Activated naive CD4-positive, alpha-beta T cell treated with anti-CD3 and anti-CD28 coated beads, Interleukin-2, amount 50 U/mL, for 72 hours (primary cell): ENCODE measurements around the gene OR2G2. TPM values are rescaled to one million over a fixed set of nuclear protein-coding genes. Genes with fewer than 3 reads are reported as not detected.
A peak's percentile ranks its signal among the peaks of the same experiment; 100 is the strongest.

Experiments
- ATAC-seq, 2 donors: fragments of 150-1000 bp; cut with Tn5 transposase; 2 replicates each; pipeline ENCODE4 v1.10.0; 2021; ENCODE audit warnings: mild to moderate bottlenecking in 2 of 2, moderate library complexity in 2 of 2
- DNase-seq, 2 donors: peaks; one replicate each; pipeline ENCODE4 v3.0.0; 2021 to 2022; ENCODE audit warnings: low spot score in 2 of 2
- H3K27ac Mint-ChIP-seq, 2 donors: one replicate each; pipeline ENCODE4 v1.8.0; 2022; ENCODE audit warnings: mild to moderate bottlenecking in 2 of 2, mixed read lengths in 2 of 2
- H3K36me3 Mint-ChIP-seq, 2 donors: one replicate each; pipeline ENCODE4 v1.8.0; 2022; ENCODE audit warnings: mixed read lengths in 2 of 2
- H3K9me3 Mint-ChIP-seq, 2 donors: one replicate each; pipeline ENCODE4 v1.8.0; 2022; ENCODE audit warnings: mixed read lengths in 2 of 2
- total RNA-seq, 2 donors: library from RNA; stranded (reverse); gene quantifications; one replicate each; pipeline ENCODE4 v1.2.3, GENCODE V29; 2022

OR2G2 gene
- total RNA-seq, 2 donors from 2014 or later = 0.25 TPM; not detected in 1

- Mint-ChIP-seq H3K9me3 (no peaks in the 10 kb centered on the region), H3K27ac (no peak overlapping the region), H3K36me3 (no peaks in the 10 kb centered on the region)
- no peak for ATAC-seq
- no peak for DNase-seq
Observed at GRCh38 chr1:247613405-247613804, 25.2 kb downstream of the OR2G2 start.

DNA sequence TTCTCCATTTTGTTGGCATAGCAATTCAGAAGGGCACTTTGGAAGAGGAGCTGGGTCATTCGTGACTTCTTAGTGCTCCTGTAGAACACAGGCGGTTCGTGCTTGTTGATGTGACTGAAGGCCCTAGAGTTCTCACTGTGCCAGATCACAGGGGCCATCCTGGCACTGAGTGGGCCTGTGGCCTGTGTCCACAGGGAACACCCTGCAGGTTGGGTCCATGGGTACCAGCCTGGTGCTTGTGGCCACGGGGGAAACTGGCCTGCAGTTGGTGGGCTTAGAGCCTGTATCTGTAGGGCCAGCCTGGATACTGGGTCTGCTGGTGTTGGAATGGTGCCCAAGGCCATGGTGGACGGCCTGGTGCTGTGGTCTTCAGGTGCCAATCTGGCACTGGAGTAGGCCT is 26.5 kb downstream of the OR2G2 start:
- Mint-ChIP-seq H3K9me3 (no peaks in the 10 kb centered on the region), H3K27ac (no peak overlapping the region), H3K36me3 (no peaks in the 10 kb centered on the region)
- ATAC-seq = no peak
- no peak for DNase-seq

DNA sequence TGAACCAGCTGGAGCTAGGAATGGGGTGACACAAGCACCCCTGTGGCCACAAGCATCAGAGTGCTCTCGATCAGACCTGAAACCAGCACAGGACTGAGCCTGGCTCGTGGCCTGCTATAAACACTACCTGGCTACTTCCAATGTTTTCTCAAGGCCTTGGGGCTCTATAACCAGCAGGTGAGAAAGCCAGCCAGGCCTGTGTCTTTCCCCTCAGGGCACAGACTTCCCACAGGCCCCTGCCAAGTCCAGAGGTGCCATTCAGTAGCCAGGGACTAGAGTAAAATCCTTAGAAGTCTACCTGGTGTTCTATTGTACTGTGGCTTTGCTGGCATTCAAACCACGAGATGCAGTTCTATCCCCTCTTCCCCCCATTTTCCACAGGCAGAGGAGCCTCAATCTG is 39.8 kb downstream of the OR2G2 start:
- H3K36me3 Mint-ChIP-seq = no peaks in the 10 kb centered on the region
- ATAC-seq (no peak), DNase-seq (no peak)

DNA sequence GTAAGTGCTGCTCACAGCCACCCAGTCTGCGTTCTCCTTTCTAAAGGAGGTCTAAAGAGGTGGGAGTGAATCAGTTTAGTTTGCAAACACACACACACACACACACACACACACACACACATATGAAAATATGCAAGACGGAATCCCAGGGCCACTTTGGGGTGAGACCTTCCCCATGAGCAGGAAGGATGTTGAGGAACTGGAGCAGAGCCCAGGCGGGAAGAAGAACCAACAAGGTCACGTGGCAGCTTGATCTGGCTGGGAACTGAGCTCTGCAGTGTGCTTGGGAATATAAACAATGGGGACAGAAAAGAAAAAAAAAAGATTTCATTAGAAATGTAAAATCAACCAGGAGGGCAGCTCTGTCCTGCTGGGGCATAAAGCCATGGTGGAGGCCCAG is 49.9 kb downstream of the OR2G2 start:
- ATAC-seq (no peak), DNase-seq (no peak)
- peaks cover 17 to 24% of the 10 kb centered on the region in 2 donors for H3K36me3 Mint-ChIP-seq
- H3K27ac Mint-ChIP-seq = no peak overlapping the region
- peaks cover 10 to 13% of the 10 kb centered on the region in 2 donors for H3K9me3 Mint-ChIP-seq

More for the DNA sequence above, 39.8 kb downstream of the OR2G2 start:
- Mint-ChIP-seq H3K9me3 (peaks cover 4 to 5% of the 10 kb centered on the region in 2 donors), H3K27ac (no peak overlapping the region)

GRCh38 chr1:247638781-247639180 is 50.6 kb downstream of the OR2G2 start:
- H3K9me3 Mint-ChIP-seq = peaks cover 13 to 14% of the 10 kb centered on the region in 2 donors
- DNase-seq (no peak), ATAC-seq (peak in 1 of 2 donors; percentile 35)
- H3K36me3 Mint-ChIP-seq = peaks cover 17 to 24% of the 10 kb centered on the region in 2 donors
- no peak overlapping the region for H3K27ac Mint-ChIP-seq

Other genes starting within 250 kb of the OR2G2 start
- 1 to 10 TPM in 1 of 2 donors, under 1 TPM in 1; 0.34 to 1.3 TPM for gene NLRP3, start 172.2 kb upstream of the OR2G2 start, total RNA-seq
- not detected for gene OR2B11, start 130.3 kb upstream of the OR2G2 start, total RNA-seq
- gene OR2C3, start 51.9 kb upstream of the OR2G2 start, total RNA-seq = not detected
- under 1 TPM; 0.14 to 0.16 TPM for gene GCSAML, start 39.2 kb upstream of the OR2G2 start, total RNA-seq
- gene OR2G3, start 17.2 kb downstream of the OR2G2 start, total RNA-seq = not detected
- gene OR13G1, start 91.4 kb downstream of the OR2G2 start, total RNA-seq = not detected
- gene OR6F1, start 128.3 kb downstream of the OR2G2 start, total RNA-seq = not detected
- not detected for gene OR14K1, start 150.3 kb downstream of the OR2G2 start, total RNA-seq
- gene OR14A2, start 159.8 kb downstream of the OR2G2 start, total RNA-seq = not detected
- not detected for gene OR1C1, start 172.2 kb downstream of the OR2G2 start, total RNA-seq
- not detected for gene OR14A16, start 235.8 kb downstream of the OR2G2 start, total RNA-seq